AG04449 (cell line): ENCODE measurements around the gene SSBP1.

Experiments used
- CTCF ChIA-PET: fragments of 350-600 bp; formaldehyde crosslinking; extraction: SDS; loops from one replicate; lab custom pipeline; 2021; ENCODE audit warnings: antibody characterized with exemption; lab: Yijun Ruan, JAX
- POLR2A ChIA-PET: fragments of 400-600, 350-600 bp; formaldehyde crosslinking; extraction: SDS; loops from one replicate; lab custom pipeline; 2020; ENCODE audit warnings: antibody characterized with exemption, inconsistent platforms; lab: Yijun Ruan, JAX
- DNase-seq: peaks from one replicate; pipeline ENCODE4 v3.0.0-alpha.2; 2010; ENCODE audit warnings: low read depth, low spot score
- H3K4me3 ChIP-seq: 2 replicates; pipeline ENCODE4 v1.5.1; 2011; ENCODE audit warnings: low read depth, mild to moderate bottlenecking, control low read depth, low read length
- TF ChIP-seq, protein P1 (sequence below): IDR thresholded peaks from one replicate; pipeline ENCODE4 v1.5.1; 2011; ENCODE audit warnings: mild to moderate bottlenecking, moderate library complexity, low read length, control low read depth, inconsistent platforms; ENCODE audit not compliant: insufficient read depth; ENCODE audit errors: missing control alignments

Gene SSBP1

DNA sequence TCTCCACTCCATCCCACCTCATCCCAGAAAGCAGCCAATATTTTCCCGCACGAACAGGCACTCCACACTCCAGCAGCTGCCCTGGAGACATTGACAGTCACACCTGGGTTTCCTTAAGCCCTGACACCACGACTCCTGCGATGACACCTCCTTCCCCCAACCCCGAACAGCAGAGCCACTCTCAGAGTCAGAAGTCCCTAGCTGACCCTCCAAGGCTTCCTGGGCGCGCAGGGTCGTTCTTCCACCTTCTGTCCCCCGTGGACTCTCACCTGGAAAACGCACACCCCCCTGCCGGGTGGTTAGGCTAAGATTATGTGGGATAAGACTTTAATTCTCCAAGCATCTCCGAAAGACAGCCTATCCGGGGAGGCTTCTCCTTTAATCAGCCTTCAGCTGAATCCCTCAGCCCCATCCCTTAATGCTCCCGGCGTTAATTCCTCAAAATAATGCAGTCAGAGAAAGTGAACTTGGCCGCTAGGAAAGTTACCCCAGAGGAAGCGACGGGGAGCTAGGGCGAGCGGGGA, 37.2 kb upstream of the SSBP1 start:
- no peak for DNase-seq

DNA sequence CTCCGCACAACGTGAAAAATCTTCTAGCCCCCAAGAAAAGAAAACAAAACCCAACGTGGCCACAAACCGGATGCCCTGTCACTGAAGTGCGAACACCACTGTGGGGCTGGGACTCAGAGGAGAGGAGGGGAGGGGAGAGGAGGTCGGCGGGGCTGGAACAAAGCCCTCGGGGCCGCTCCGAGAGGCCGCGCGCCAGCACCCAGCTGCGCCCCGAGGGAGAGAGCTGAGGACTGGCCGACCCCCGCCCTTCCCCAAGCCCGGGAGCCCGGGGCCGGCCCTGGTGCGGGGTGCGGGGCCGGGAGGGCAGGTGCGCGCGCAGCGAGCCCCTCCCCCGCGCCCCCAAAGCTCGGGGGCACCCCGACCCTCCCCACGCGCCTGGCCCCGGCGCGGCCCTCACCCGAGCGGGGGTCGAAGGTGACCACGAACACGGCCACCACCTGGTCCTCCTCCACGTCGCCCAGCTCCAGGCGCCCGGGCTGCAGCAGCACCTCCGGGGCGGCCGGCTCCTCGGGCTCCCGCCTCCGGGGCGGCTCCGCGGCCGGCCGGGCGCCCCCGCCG, 36.6 kb upstream of the SSBP1 start:
- peak overlapping the region; percentile 68 for H3K4me3 ChIP-seq
- DNase-seq, result no peak
- TF ChIP-seq, protein P1, sequence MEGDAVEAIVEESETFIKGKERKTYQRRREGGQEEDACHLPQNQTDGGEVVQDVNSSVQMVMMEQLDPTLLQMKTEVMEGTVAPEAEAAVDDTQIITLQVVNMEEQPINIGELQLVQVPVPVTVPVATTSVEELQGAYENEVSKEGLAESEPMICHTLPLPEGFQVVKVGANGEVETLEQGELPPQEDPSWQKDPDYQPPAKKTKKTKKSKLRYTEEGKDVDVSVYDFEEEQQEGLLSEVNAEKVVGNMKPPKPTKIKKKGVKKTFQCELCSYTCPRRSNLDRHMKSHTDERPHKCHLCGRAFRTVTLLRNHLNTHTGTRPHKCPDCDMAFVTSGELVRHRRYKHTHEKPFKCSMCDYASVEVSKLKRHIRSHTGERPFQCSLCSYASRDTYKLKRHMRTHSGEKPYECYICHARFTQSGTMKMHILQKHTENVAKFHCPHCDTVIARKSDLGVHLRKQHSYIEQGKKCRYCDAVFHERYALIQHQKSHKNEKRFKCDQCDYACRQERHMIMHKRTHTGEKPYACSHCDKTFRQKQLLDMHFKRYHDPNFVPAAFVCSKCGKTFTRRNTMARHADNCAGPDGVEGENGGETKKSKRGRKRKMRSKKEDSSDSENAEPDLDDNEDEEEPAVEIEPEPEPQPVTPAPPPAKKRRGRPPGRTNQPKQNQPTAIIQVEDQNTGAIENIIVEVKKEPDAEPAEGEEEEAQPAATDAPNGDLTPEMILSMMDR, result no peak
- ChIA-PET CTCF (interaction anchor here (0.9 to 5.5 kb wide), 2 partner anchors 12 to 36 kb away, joined by 4 to 35 read pairs; partner anchors contain the start of gene SSBP1), POLR2A (no interaction called here)

More for the DNA sequence above, 37.2 kb upstream of the SSBP1 start:
- TF ChIP-seq, protein P1, result no peak
- ChIA-PET POLR2A (no interaction called here), CTCF (interaction anchor here (0.9 to 5.5 kb wide), 3 partner anchors 11 to 37 kb away, joined by 3 to 35 read pairs (median 4); partner anchors contain the start of gene SSBP1)
- H3K4me3 ChIP-seq, result peak overlapping the region; percentile 68

DNA sequence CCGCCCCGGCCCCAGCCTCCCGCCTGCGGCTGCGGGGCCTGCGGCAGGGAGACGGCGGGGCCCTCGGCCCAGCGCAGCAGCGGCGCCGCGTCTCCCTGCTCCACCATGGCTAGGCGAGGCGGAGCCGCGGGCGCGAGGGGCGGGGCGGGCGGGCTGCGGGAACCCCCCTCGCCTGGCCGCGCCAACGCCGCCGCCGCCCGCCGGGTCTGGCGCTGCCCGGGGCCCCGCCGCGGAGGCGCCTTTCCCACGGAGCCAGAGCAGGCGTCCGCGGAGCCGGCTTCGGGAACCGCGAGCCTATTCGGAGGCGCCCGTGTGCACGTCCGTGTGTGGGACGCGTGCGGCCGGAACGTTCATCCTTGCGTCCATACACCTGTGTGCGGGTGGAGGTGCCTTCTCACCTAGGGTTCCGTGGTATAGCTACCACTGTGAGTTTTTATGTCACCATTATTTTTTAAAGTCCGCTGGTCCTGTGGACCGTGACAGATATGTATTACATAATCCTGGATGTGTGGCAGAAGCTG, 36.1 kb upstream of the SSBP1 start, which contains the start of gene DENND11:
Gene DENND11, minus strand, starts transcription at position 120 of the 521 bp plus-strand sequence. Its CDS starts 13 bp downstream, at position 107.
- H3K4me3 ChIP-seq, result peak within 1 kb of the TSS; percentile 68
- ChIA-PET POLR2A (no interaction called here), CTCF (interaction anchor here (0.9 to 5.5 kb wide), 3 partner anchors 36 to 88 kb away, joined by 3 to 35 read pairs (median 3); partner anchors contain the start of genes SSBP1 and TAS2R5)
- TF ChIP-seq, protein P1, result no peak
- DNase-seq, result no peak

DNA sequence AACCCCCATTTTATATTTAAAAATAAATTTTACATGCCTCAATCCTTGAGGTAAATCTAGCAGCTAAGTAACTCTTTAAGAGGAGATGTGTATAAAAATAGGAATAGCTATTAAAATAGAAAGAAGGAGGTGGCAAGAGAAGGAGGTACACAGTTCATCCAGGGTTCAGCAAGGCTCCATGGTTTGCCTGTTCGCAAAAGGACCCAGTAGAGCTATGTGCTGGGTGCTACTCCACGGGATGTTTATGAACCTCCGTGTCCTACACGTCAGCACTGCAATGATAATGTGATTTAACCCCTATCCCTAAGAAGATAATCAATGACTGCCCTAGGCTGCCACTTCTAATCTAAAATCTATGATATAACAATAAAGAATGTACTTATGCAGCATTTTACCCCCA, 35.3 kb upstream of the SSBP1 start:
- H3K4me3 ChIP-seq, result no peak overlapping the region
- no peak for DNase-seq
- TF ChIP-seq, protein P1, result no peak
- ChIA-PET CTCF (interaction anchor here (0.9 to 5.5 kb wide), 3 partner anchors 35 to 87 kb away, joined by 3 to 35 read pairs (median 3); partner anchors contain the start of genes SSBP1 and TAS2R5), POLR2A (no interaction called here)

DNA sequence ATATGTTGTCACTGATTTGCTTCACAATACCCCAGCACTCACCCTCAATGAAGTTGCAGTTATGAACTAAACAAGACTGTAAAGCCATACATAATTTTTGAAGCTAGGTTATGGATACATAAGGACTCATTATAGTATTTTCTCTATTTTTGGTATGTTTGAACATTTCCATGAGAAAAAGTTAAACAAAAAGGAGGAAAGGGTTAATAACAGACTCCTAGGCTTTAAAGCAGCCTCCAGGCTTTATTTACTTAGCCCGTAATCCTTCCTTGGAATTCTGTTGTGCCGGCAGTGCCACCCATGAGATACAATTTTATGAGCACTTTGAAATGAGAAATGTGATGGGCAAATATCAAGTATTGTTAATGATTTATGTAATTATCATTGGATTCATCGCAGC, 34.0 kb upstream of the SSBP1 start:
- no peak overlapping the region for H3K4me3 ChIP-seq
- TF ChIP-seq, protein P1, result no peak
- POLR2A ChIA-PET, result no interaction called here
- DNase-seq, result no peak
- CTCF ChIA-PET, result interaction anchor here (5.5 kb wide), 1 partner anchor 34 kb away, joined by 35 read pairs; the partner anchor contains the start of gene SSBP1

DNA sequence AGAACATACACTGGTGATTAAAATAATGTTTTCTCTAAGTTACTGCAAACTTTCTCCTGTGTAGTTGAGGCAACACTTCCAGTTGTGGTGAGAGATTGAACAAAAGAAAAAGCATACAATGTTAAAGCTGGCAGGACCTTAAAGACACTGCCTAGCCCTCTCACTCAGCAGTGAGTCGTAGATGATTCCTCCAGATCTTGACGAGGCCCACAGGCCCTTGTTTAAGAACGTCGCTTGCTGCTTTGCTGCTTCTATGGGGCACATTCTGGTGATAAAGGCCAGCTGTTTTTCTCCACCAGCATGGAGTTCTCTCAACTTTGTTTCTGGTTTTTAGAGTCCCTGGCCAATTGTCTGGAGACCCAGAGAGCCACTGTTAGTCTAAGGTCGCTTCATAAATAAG, 33.4 kb upstream of the SSBP1 start:
- ChIA-PET POLR2A (no interaction called here), CTCF (interaction anchor here (0.8 to 5.5 kb wide), 2 partner anchors 11 to 33 kb away, joined by 3 to 35 read pairs; partner anchors contain the start of gene SSBP1)
- H3K4me3 ChIP-seq, result no peak overlapping the region
- DNase-seq, result no peak
- TF ChIP-seq, protein P1, result no peak
